GM18870 (cell line): ENCODE results near the gene CACNA2D3.

Experiments
- ATAC-seq: cut with Tn5 transposase; IDR thresholded peaks from one replicate; pipeline ENCODE4 v1.9.1; 2021; ENCODE audit warnings: moderate library complexity; ENCODE audit not compliant: unreplicated experiment

CACNA2D3 gene

DNA sequence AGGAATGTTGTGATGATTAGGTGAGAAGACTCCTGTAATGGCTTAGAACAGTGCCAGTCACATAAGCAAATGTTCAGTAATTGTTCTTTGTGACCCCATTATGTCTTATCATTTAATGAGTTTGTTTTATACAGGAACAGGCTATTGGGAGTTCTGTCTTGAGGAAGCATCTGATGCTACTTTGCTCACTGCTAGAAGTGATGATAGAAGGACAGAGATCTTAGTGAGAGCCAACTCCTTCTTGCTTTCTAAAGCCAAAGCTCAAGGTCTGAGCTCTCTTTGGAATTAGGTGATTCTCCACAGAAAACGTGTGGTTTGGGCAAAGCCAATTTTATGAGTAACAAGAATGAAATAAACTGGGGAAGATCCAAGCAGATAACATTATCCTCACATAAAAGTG lies 590.7 kb downstream of the CACNA2D3 start:
- ATAC-seq = no peak

DNA sequence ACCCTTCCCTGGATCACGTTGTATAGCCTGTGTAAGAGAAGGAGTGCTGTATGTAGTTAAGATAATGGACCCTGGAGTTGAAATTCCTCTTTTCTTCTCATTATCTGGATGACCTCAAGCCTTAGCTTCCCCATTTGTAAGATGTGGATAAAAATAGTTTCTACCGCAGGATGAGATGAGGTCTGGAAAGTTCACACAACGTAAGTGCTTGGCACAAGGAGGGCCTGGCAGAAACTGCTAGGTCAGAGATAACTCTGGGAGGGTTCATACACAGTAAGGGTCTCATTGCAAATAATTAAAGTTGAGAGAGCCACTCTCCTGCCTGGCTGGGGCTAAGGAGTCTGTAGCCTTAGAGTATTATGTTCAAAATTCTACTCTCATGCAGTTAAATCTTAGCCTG lies 591.1 kb downstream of the CACNA2D3 start:
- no peak for ATAC-seq

DNA sequence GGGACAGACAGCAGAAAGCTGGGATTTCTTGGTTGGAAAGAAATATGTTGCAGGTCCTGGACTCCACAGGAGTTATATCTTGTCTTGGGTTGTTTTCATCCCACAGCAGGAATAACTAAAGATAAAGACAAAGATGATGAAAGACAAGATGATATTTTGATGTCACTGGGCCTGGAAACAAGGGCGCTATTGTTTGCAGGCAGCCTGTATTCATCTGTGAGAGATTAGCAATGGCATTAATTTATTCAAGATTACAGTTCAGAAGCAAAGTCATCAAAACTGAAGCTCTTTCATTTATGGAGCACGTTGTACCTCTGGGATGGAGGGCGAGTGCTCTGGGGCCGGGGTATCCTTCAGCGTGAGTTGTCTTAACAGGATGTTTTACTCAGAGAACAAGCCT lies 591.7 kb downstream of the CACNA2D3 start:
- no peak for ATAC-seq

DNA sequence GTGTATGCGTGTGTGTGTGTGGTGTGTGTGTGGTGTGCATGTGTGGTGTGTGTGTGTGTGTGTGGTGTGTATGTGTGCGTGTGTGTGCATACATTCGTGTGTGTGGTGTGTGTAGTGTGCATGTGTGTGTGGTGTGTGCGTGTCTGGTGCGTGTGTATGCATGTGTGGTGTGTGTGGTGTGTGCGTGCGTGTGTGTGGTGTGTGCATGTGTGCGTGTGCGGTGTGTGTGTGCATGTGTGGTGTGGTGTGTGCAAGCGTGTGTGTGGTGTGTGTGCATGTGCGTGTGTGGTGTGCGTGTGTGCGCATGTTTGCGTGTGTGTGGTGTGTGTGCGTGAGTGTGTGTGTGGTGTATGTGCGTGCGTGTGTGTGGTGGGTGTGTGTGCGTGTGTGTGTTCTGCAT lies 595.2 kb downstream of the CACNA2D3 start:
- no peak for ATAC-seq

DNA sequence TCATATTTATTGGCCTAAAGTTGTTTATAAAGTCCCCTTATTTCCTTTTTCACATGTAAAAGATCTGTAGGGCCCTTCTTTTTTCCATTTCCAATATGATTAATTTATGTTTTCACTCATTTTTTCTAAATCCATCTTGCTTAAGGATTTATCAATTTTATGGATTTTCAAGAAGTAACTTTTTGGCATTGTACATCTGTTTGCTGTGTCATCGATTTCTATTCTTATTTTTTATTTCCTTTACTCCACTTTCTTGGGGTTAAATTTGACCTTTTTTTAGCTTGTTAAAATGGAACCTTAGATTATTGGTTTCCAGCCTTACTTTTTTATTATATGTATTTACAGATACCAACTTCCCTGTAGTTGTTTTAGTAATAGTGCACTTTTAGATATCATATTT lies 597.6 kb downstream of the CACNA2D3 start:
- no peak for ATAC-seq

DNA sequence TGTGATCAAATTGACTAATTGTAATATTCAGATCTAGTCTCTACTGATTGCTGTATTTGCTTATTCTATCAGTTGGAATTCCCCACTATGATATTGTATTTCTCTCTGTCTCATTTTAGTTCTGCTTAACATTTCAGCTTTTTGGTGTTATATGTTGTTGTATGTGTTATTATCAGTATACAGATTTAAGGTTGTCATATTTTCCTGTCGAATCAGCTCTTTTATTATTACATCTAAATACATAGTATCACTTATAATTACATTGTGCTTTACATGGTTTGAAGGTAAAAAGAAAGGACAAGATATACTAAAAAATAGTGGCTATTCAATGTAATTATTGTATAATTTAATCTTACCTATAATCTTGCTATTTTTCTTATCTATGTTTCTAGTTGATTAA lies 598.3 kb downstream of the CACNA2D3 start:
- no peak for ATAC-seq

DNA sequence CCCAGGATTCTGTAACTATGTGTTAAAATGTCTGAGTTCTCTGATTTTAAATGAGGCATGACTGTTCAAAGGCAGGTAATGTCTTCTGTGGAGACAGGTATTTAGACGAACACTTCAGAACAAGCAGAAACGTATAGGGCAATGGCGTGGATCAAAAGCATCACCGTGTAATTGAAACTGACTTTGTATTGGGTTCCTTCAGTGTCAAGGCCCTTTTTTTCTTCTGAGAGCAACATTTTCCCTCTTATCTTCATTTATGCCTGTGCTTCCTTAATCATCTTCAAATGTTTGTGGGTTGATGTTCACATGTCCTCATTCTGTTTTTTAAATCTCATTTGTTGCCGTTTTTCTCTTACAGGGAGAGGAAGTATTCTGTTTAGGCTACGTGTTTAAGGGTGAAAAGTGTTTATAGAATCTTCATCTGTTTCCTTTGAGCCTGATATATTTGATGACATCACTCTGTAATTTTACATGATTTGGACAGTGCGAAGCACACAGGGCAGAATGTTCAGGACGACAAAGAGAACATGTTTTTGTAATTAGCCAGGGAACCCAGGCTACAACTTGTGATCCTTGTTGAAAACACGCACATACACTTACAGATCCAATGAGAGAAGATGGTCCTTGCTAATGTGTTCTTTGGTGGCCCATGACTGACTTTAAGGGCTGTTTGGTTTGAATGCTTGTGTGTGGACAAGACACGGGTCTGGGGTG lies 609.5 kb downstream of the CACNA2D3 start:
- no peak for ATAC-seq

DNA sequence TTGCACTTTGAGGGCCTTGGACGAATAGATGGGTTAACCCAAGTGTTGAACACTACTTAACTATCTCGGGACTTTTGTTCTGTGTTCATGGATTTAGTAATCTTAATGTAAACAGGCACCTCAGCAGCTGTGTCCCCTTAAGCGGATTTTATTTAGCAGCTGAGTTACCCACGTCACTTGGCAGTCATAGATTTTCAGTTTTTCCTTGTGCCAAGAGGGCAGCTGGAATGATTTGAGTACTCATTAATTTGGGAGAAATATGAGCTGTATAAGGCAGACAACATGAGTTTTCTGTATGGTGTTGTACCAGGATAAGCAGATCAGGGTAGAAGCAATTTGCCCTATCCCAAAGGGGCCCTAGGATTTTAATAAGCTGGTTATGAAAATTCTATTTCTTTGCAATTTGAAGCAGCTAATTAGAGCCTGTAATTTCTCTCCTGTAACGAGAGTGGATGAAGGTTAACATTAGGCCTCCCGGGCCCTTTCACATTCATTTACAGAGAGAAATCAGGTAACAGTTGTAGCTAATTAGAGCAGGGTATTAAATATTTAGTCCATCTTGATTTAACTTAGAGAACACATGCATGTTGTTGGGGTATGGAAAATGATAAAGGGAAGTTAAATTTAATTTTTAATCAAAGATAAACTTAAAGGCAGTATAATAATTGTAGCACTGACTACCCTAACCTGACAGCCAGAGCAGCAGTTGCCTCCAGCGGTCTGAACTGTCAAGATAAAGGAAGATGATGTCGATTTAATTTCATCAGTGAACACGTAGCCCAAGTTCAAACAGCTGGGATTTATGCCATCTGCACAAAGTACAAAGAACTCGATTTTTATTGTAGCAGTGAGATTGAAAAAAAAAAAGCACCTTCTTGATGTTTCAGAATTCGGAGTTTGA lies 611.0 kb downstream of the CACNA2D3 start:
- no peak for ATAC-seq

DNA sequence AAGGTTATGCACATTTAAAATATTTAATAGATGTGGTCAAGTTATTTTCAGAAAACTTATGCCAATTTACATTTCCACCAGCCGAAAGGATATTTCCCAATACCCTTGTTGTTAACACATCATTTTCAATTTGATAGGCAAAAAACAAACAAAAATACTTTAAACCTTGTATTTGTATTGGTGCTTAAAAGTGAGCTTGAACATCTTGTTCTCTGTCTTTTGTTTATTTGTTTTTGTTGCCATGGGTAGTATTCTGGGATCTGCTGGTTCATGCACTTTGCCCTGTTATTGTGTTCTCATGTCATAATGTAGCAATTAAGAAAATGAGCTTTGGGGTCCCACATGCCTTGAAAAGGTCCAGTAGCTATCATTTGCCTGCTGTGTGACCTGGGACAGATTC lies 614.1 kb downstream of the CACNA2D3 start:
- ATAC-seq = no peak

DNA sequence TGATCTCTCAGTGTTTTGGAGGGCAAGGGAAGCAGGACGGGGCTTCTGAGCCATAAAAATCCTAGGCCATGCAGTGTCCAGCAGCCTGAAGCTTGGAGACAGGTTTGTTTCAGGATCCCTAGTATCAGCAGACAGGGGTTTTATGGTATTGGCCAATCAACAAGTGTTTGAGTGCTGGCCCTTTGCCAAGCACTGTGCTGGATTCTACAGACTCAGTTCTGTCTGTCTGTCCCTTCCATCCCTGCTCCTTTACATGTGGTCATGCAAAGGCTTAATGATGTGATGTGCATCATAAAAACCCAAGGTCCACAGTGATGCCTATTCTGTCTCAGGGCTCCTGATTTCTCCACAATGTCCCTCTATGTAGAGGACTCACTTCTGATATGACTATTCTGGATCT lies 621.4 kb downstream of the CACNA2D3 start:
- ATAC-seq = no peak

DNA sequence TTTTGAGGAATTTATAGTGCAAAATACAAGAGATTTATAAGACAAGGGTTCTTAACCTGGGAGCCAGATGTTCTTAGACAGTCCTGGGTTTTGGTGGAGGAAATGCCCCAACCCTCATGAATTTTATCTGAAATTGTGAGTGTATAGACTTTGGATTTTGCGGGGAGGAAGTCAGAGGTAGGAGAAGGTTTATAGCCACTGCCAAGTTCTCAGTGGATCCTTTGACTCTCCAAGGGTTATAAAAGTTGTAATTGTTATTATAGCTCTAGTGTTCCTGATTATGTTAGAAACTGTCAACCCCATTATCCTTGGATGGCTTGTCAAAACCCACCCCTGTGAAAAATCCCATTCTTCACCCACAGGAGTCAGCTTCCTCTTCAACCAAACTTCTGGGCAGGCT lies 621.9 kb downstream of the CACNA2D3 start:
- ATAC-seq = no peak

DNA sequence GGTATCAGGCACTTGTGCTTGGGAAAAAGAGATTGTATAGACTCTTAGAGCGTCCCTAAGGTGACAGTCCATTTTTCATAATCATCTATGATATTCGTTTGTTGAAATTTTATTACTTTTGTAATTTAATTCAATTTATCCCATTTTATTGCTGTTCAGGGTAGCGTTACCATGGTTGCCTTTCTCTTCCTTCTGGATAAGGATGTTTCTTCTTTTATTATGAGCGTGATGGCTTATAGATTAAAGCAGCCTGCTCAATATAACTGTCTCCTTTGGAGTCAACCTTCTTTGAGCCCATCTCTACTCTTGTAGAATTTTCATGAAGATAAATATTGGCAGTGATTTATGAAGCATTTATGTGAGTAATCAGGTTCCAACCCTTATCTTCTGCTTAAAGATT lies 623.5 kb downstream of the CACNA2D3 start:
- no peak for ATAC-seq

DNA sequence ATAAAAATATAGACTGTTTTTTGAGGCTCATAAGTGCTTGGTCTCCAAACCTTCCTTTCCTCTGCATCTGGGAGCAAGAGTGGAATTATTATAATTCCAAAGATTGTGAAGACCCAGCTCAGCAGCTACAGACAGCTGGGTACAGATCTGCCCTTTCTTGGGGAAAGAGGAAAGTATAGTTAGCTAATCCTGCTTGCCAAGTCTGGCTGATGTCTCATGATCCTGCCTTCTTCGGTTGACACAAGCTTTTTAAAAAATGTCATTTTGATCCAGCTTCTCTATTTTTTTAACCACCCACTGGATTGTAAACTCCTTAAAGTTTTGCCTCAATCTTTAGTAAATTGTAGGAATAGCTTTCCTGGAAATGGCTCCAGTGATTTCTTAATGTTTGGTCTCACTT lies 624.4 kb downstream of the CACNA2D3 start:
- no peak for ATAC-seq

DNA sequence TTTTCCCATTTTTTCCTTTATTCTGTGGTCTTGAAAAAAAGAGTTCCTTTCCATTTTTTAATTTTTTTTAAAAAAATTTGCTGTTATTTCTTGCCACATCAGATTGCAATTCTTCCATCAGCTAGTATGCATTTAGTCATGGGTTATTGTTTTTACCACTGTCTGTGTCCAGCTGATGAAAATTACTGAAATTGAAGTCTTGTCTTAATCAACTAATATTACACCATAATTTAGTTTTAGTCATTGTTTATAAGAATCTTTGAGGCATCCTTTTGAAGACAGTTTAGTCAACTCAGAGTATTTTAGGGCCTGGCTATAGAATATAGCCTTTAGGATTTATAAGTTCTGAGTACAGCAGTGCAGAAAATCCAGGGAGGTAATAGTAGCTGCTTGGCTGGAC lies 633.4 kb downstream of the CACNA2D3 start:
- no peak for ATAC-seq

DNA sequence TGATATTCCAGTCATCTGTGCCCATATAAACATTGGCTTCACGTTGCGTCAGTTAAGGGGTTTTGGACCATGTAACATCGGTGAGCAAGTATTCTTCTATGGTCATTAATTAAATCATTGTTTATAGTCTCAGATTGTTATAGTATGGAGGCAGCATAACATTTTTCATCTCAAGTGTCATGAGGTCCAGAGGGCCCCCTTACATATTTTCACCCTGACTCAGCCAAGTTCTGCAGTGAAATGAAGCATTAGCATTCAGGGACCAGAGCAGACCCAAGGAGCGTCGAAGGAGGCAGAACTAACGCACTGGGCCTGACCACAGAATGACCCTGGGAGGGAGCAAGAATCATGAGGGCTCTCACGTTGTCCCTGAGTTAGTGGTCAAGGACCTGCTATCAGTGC lies 634.0 kb downstream of the CACNA2D3 start:
- no peak for ATAC-seq

DNA sequence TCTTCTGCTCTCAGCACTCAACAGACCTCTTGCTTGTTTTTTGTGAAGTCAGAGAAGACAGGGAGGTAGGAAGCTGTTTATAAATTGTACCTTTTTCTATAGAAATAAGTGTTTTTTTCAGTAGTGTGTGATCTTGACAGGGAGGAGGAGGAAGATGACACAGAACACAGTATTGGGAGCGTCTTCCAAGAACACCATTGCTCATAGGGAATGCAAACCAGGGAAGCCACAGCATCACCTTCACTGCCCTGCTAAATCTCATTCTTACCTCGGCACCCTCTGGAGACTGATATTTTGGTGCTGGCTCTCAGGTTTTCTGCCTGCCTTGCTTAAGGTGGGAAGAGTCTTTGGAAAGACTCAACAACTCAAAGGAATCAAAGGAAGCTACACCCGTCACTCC lies 636.1 kb downstream of the CACNA2D3 start:
- no peak for ATAC-seq

DNA sequence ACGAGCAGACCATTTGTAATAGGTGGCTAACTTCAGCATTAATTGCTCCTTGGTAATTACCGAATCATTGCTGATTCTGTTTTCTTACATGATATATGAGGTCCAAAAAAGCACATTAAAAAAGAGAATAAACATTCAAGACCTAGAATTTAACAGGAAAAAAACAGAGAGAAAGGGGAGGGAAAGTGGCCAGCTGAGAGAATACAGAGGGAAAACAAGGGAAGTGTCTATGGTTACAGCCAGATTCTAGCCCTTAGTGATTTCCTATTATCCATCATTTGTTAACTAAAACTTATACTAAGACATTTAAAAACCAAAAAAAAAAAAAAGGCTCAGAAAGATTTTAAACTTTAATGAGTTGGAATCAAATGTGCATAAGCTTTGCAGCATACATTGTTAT lies 636.8 kb downstream of the CACNA2D3 start:
- ATAC-seq = no peak

DNA sequence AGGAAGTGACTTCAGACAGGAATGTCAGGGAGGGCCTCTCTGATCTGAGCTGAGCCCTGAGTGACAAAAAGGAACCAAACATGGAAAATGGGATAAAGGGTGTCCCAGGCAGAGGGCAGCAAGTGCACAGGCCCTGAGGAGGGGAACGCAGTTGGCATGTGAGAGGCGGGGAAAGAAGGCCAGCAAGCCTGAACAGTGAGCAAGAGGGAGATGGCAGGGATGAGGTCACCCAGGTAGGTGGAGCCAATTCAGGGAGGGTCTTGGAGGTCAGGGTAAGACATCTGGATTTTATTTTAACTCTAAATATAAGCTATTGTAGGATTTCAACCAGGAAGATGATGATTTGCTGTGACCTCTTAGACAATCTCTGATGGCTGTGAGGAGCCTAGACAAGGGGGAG lies 637.8 kb downstream of the CACNA2D3 start:
- no peak for ATAC-seq

DNA sequence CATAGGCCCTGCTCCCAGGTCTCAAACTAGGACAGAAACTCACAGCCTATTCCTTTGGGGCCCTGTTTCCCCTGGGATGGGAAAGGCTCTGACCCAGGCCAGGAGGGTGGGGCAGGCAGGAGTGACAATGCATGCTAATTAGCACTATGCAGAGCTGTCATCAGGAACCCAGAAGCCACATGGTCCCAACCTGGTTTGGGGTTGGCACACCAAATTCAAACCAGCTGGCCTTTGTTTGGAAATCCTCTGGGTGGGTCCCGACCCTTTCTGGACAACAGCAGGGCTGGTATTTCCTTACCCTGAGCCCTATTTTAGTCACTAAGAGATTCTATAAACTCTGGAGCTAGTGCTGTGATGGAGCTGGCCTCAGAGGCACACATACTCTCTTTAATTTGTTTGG lies 639.3 kb downstream of the CACNA2D3 start:
- no peak for ATAC-seq

DNA sequence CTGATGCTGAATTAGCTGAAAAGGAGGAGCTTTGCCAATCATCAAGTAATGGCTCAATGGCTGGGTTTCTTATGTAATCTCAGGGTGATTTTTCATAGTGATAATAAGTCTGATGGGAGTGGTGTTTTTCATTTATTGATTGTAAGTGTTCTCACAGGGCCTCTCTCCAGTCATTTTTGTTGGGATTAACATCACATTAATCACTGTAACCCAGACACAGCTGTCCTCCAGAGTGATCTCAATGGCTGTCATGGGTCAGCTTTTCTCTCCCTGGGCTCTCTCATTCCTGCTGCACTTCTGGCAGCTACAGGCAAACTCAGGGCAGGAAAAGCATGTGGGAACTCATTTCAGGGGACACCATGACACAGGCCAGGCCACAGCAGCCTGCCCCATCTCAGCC lies 642.6 kb downstream of the CACNA2D3 start:
- no peak for ATAC-seq

DNA sequence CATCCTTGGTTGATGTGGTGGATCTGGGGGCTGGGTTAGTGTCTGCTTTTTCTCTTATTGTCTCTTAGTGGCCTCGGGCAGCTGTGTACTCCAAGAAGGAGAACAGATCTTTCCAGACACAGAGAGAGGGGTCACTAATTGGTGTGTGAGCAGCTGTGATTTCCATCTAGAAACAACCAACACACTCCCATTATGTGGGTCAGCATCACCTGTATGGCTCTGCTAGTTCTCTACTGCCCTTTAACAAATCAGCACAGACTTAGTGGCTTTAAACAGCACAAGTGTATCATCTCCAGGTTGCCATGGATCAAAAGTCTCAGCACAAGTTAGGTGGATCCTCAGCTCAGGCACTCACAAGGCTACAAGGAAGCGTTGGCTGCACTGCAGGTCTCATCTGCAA lies 648.7 kb downstream of the CACNA2D3 start:
- ATAC-seq = no peak

DNA sequence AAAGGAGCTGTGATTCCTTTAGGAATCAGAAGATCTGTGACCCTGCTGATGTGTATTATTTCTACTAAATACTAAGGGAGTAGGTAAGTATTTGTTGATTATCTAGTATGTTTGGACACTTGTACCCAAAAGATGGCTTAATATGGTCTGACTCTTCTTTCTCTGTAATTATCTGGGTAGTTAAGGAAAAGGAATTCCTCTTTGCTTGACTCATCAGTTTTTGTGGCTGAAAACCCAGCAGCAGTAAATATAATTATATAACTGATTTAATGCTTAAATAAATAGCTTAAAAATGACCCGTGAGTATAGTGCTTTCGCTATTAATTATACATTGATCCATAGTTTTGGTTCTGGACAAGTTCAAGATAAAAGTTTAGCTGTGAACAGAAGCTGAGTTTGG lies 649.7 kb downstream of the CACNA2D3 start:
- ATAC-seq = no peak
